BJ (cell line): Measurements from ENCODE around the gene CCDC33. TPM values are rescaled to one million over a fixed set of nuclear protein-coding genes. Genes with fewer than 3 reads are reported as not detected.

ENCODE experiments used
- CTCF ChIA-PET: fragments of 350-600 bp; formaldehyde crosslinking; extraction: SDS; loops from one replicate; lab custom pipeline; 2021; ENCODE audit warnings: antibody characterized with exemption, inconsistent platforms; lab: Yijun Ruan, JAX
- POLR2A ChIA-PET: fragments of 300-600 bp; sonication (Branson Sonifier 250); formaldehyde crosslinking; extraction: SDS; loops from one replicate; lab custom pipeline; 2021; ENCODE audit warnings: antibody characterized with exemption; lab: Charles Lee
- DNase-seq: peaks from one replicate; pipeline ENCODE4 v3.0.0-alpha.2; 2011; ENCODE audit warnings: low read depth
- H3K27me3 ChIP-seq: 2 replicates; pipeline ENCODE4 v1.6.0; 2011; ENCODE audit warnings: low read length; ENCODE audit not compliant: control insufficient read depth, insufficient read depth
- H3K36me3 ChIP-seq: 2 replicates; pipeline ENCODE4 v1.5.1; 2011; ENCODE audit warnings: low read length; ENCODE audit not compliant: control insufficient read depth, insufficient read depth
- H3K4me3 ChIP-seq: 2 replicates; pipeline ENCODE4 v1.5.1; 2011; ENCODE audit warnings: low read depth, mild to moderate bottlenecking, control low read depth, low read length
- CTCF ChIP-seq: IDR thresholded peaks from 2 replicates; pipeline ENCODE4 v1.5.1; 2011; ENCODE audit warnings: low read depth, mild to moderate bottlenecking, control low read depth, inconsistent platforms, low read length, moderate library complexity; ENCODE audit not compliant: insufficient read depth
- polyA plus RNA-seq: library from polyadenylated mRNA; depleted of rRNA; stranded (reverse); fragments of >200 nt; gene quantifications from 2 replicates; pipeline ENCODE4 v1.2.3, GENCODE V29; 2011

CCDC33 gene
- polyA plus RNA-seq, 1 experiment, result 0.26 TPM

DNA sequence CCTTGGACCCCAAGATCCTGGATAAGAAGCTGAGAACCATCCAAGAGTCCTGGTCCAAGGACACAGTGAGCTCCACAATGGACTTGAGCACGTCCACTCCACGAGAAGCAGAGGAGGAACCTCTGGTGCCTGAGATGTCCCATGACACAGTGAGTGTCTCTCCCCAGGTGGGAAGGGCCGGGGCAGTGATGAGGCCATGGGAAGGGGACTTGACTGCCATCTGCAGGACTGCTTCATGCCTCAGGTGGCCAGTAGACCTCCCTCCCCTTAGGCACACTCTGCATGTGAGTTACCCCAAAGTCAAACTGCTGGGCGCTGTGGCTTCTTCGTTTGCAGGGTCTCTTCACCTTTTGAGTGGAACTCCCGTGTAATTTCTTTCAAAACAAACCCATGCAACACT lies 59.7 kb downstream of the CCDC33 start:
- TF ChIP-seq CTCF, result no peak
- ChIA-PET POLR2A (no interaction called here), CTCF (interaction anchor here (0.7 to 1.5 kb wide), 3 partner anchors 14 to 168 kb away, joined by 3 to 5 read pairs (median 4); no protein-coding TSS in a partner anchor)
- Histone ChIP-seq H3K27me3 (peaks cover 16% of the 10 kb centered on the region), H3K36me3 (no peaks in the 10 kb centered on the region), H3K4me3 (no peak overlapping the region)
- DNase-seq, result no peak

- no peak for DNase-seq
- TF ChIP-seq CTCF, result no peak
- Histone ChIP-seq H3K36me3 (no peaks in the 10 kb centered on the region), H3K27me3 (peaks cover 25% of the 10 kb centered on the region), H3K4me3 (no peak overlapping the region)
- ChIA-PET CTCF (interaction anchor here (1.0 to 2.6 kb wide), 3 partner anchors 10 to 325 kb away, joined by 3 to 9 read pairs (median 5); no protein-coding TSS in a partner anchor), POLR2A (no interaction called here)
Observed at GRCh38 chr15:74297887-74298286, 61.8 kb downstream of the CCDC33 start.

DNA sequence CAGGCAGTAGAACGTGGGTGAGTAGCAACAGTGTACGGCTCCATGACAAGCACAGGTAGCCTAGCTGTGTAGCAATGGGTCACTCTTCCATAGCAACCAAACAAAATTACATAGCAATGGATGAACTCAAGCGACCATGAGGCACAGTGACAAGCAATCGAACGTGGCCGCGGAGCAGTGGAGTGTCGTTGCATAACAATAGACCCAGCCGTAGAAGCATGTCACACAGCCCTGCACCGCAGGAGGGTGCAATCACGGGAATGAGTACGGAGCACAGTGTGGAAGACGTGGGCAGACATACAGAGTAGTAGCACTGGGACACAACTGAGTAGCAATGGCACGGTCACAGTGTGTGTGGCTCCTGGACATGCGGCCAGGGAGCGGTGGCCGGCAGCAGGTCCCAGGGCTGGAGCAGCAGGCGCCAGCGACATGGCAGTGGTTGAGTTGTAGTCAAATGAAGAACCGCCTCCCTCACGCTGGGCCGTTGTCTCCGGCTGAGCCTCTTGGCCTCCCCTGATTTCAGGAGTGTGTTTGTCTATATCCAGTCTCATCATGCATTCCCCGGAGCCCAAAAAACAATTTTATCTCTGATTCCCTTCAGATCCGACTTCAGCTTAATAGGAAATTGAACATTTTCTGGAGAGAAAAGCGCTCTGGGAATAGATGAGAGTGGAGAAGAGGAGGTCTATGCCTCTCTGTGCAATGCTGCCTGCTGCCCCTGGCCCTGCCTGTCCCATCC lies 64.1 kb downstream of the CCDC33 start:
- no peak for DNase-seq
- Histone ChIP-seq H3K27me3 (peaks cover 28% of the 10 kb centered on the region), H3K4me3 (no peak overlapping the region), H3K36me3 (no peaks in the 10 kb centered on the region)
- POLR2A ChIA-PET, result no interaction called here
- no peak for TF ChIP-seq CTCF
- CTCF ChIA-PET, result interaction anchor here (1.5 to 2.2 kb wide), 2 partner anchors 11 to 327 kb away, joined by 4 to 6 read pairs; no protein-coding TSS in a partner anchor

GRCh38 chr15:74301583-74302361 lies 65.6 kb downstream of the CCDC33 start:
- Histone ChIP-seq H3K27me3 (peaks cover 25% of the 10 kb centered on the region), H3K36me3 (no peaks in the 10 kb centered on the region), H3K4me3 (no peak overlapping the region)
- ChIA-PET CTCF (interaction anchor here (0.6 to 2.2 kb wide), 7 partner anchors 10 to 328 kb away, joined by 3 to 11 read pairs (median 4); no protein-coding TSS in a partner anchor), POLR2A (no interaction called here)
- no peak for TF ChIP-seq CTCF
- DNase-seq, result no peak

- TF ChIP-seq CTCF, result peak; percentile 72
- no peak for DNase-seq
- POLR2A ChIA-PET, result no interaction called here
- Histone ChIP-seq H3K4me3 (no peak overlapping the region), H3K36me3 (no peaks in the 10 kb centered on the region), H3K27me3 (peaks cover 29% of the 10 kb centered on the region)
- CTCF ChIA-PET, result interaction anchor here (0.6 to 2.1 kb wide), 7 partner anchors 11 to 175 kb away, joined by 3 to 11 read pairs (median 3); no protein-coding TSS in a partner anchor
Observed at GRCh38 chr15:74302821-74303359, 66.8 kb downstream of the CCDC33 start.
